PFSK-1 (cell line): ENCODE measurements around the gene IL1RAPL2.

ENCODE experiments used
- FOXP2 ChIP-seq: optimal IDR thresholded peaks from 2 replicates; pipeline ENCODE3; 2011; ENCODE audit warnings: borderline replicate concordance, control low read depth, inconsistent platforms; ENCODE audit not compliant: insufficient read depth; ENCODE audit errors: extremely low read length, extremely low read depth
- POLR2AphosphoS5 ChIP-seq: IDR thresholded peaks from 2 replicates; pipeline ENCODE4 v1.6.1; 2012; ENCODE audit warnings: low read depth, mild to moderate bottlenecking, control low read depth, low read length, moderate library complexity
- REST ChIP-seq, 2 experiments: IDR thresholded peaks; 2 replicates each; pipeline versions ENCODE4 v1.6.1 to v1.8.0; 2011 to 2012; ENCODE audit warnings: low read depth in 2 of 2, low read length in 2 of 2, control low read depth in 1 of 2, inconsistent platforms in 1 of 2, mild to moderate bottlenecking in 1 of 2, moderate library complexity in 1 of 2; ENCODE audit not compliant: insufficient read depth in 1 of 2
- SIN3A ChIP-seq: IDR thresholded peaks from 2 replicates; pipeline ENCODE4 v1.6.1; 2012; ENCODE audit warnings: mild to moderate bottlenecking, low read length, moderate library complexity, borderline replicate concordance; ENCODE audit not compliant: insufficient read depth
- TAF1 ChIP-seq: IDR thresholded peaks from 2 replicates; pipeline ENCODE4 v1.6.1; 2012; ENCODE audit warnings: low read length, control low read depth, borderline replicate concordance; ENCODE audit not compliant: insufficient read depth

GRCh38 chrX:105697984-105698781 is 1132.2 kb downstream of the IL1RAPL2 start:
- TF ChIP-seq TAF1, result no peak
- no peak for TF ChIP-seq SIN3A
- no peak for TF ChIP-seq POLR2AphosphoS5
- TF ChIP-seq FOXP2, result no peak
- TF ChIP-seq REST (IDR thresholded peaks at IDR 0.05; ENCODE audit: insufficient read depth in 1 of 2, low read depth in 2 of 2, low read length in 2 of 2), result no peak
